SK-N-SH treated with all-trans-retinoic acid at 6 μM for 48 hours (cell line): Measurements from ENCODE around the gene PRMT3.
A peak's percentile ranks its signal among the peaks of the same experiment; 100 is the strongest.

ENCODE experiments used
- ARNTL ChIP-seq: fragments of 450-650 bp; formaldehyde crosslinking; IDR thresholded peaks from 2 replicates; pipeline ENCODE4 v1.5.0; 2020; ENCODE audit warnings: low read depth, mild to moderate bottlenecking, moderate library complexity, borderline replicate concordance
- RARB ChIP-seq: fragments of 250-450 bp; sonication (Bioruptor Pico); IDR thresholded peaks from 2 replicates; pipeline ENCODE4 v1.8.0; 2021; ENCODE audit warnings: mild to moderate bottlenecking, moderate library complexity
- SNAI2 ChIP-seq: fragments of 250-450 bp; sonication (Bioruptor Pico); IDR thresholded peaks from 2 replicates; pipeline ENCODE4 v1.5.0; 2020; ENCODE audit warnings: mild to moderate bottlenecking, moderate library complexity
- TOX ChIP-seq: fragments of 250-450 bp; sonication (Bioruptor Pico); IDR thresholded peaks from 2 replicates; pipeline ENCODE4 v1.8.0; 2021; ENCODE audit warnings: mild to moderate bottlenecking, moderate library complexity, borderline replicate concordance
- ZFP3 ChIP-seq: fragments of 250-450 bp; sonication (Bioruptor Pico); IDR thresholded peaks from 2 replicates; pipeline ENCODE4 v1.5.0; 2020; ENCODE audit warnings: mild to moderate bottlenecking, moderate library complexity
- ZFP30 ChIP-seq: fragments of 450-650 bp; formaldehyde crosslinking; IDR thresholded peaks from 2 replicates; pipeline ENCODE4 v1.5.0; 2022; ENCODE audit warnings: mild to moderate bottlenecking, moderate library complexity
- ZNF70 ChIP-seq: fragments of 450-650 bp; formaldehyde crosslinking; IDR thresholded peaks from 2 replicates; pipeline ENCODE4 v1.5.0; 2020; ENCODE audit warnings: mild to moderate bottlenecking, moderate library complexity
- ZNF8 ChIP-seq: fragments of 450-650 bp; formaldehyde crosslinking; IDR thresholded peaks from 2 replicates; pipeline ENCODE4 v1.5.0; 2020; ENCODE audit warnings: mild to moderate bottlenecking, moderate library complexity
- TF ChIP-seq, protein P1 (sequence below): fragments of 250-450 bp; sonication (Bioruptor Pico); IDR thresholded peaks from 2 replicates; pipeline ENCODE4 v1.5.1; 2021; ENCODE audit warnings: mild to moderate bottlenecking, moderate library complexity
- TF ChIP-seq, protein P2 (sequence below): fragments of 250-450 bp; sonication (Bioruptor Pico); IDR thresholded peaks from 2 replicates; pipeline ENCODE4 v1.8.0; 2020; ENCODE audit warnings: mild to moderate bottlenecking, moderate library complexity, borderline replicate concordance

DNA sequence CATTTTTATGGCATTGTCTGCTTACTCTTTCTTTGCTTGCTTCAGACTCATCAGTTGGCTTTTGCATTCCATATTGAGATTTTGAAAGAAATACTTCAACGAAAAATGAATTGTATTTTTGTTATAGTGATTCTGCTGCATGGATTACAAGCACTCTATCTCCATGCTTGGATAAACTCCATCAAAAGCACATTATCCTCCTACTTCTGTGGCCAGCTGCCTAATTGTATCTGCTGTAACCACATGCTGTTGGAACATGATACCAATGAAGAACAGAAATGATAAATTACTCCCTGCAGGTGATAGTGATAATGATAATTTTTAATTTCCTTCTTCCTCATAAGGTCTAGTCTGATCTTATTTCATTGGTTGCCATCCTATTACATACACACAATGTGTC, 100.8 kb downstream of the PRMT3 start:
- TF ChIP-seq TOX (CRISPR knock-in tag) (no peak), ZFP30 (CRISPR knock-in tag) (no peak), RARB (no peak), ARNTL (CRISPR knock-in tag) (no peak), ZFP3 (CRISPR knock-in tag) (no peak), SNAI2 (CRISPR knock-in tag) (no peak), ZNF70 (CRISPR knock-in tag) (peak; percentile 80), ZNF8 (CRISPR knock-in tag) (no peak)
- TF ChIP-seq, protein P1, sequence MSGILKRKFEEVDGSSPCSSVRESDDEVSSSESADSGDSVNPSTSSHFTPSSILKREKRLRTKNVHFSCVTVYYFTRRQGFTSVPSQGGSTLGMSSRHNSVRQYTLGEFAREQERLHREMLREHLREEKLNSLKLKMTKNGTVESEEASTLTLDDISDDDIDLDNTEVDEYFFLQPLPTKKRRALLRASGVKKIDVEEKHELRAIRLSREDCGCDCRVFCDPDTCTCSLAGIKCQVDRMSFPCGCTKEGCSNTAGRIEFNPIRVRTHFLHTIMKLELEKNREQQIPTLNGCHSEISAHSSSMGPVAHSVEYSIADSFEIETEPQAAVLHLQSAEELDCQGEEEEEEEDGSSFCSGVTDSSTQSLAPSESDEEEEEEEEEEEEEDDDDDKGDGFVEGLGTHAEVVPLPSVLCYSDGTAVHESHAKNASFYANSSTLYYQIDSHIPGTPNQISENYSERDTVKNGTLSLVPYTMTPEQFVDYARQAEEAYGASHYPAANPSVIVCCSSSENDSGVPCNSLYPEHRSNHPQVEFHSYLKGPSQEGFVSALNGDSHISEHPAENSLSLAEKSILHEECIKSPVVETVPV (CRISPR knock-in tag): no peak
- TF ChIP-seq, protein P2, sequence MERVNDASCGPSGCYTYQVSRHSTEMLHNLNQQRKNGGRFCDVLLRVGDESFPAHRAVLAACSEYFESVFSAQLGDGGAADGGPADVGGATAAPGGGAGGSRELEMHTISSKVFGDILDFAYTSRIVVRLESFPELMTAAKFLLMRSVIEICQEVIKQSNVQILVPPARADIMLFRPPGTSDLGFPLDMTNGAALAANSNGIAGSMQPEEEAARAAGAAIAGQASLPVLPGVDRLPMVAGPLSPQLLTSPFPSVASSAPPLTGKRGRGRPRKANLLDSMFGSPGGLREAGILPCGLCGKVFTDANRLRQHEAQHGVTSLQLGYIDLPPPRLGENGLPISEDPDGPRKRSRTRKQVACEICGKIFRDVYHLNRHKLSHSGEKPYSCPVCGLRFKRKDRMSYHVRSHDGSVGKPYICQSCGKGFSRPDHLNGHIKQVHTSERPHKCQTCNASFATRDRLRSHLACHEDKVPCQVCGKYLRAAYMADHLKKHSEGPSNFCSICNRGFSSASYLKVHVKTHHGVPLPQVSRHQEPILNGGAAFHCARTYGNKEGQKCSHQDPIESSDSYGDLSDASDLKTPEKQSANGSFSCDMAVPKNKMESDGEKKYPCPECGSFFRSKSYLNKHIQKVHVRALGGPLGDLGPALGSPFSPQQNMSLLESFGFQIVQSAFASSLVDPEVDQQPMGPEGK (CRISPR knock-in tag): no peak
